Measurements from ENCODE around the gene TRMT112. TPM values are rescaled to one million over a fixed set of nuclear protein-coding genes. Genes with fewer than 3 reads are reported as not detected.

Gene TRMT112
- total RNA-seq, 1 donor from 2014 or later, result 257 TPM

DNA sequence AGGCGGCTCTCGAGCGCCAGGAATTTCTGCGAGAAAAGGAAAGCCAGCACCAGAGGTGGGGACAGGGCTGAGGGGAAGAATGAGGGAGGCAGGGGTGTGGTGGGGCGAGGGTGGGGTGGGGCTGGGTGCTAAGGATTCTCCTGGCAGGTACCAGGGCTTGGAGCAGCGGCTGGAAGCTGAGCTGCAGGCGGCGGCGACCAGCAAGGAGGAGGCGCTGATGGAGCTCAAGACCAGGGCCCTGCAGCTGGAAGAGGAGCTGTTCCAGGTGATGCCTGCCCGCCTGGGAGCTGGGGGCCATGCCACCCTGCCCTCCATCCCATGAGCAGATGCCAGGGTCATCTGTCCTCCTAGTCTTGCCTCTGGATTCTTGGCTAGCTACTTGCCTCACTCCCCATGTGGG lies 32.0 kb upstream of the TRMT112 start:
- H3K27me3 ChIP-seq, result no peaks in the 10 kb centered on the region
- no peak overlapping the region for H3K4me2 ChIP-seq
- Mint-ChIP-seq H3K9me3 (no peaks in the 10 kb centered on the region), H3K4me3 (no peak overlapping the region), H3K27me3 (ENCODE audit: insufficient read depth, low read depth) (peaks cover 4% of the 10 kb centered on the region), H3K4me1 (peaks cover 25% of the 10 kb centered on the region), H3K36me3 (no peaks in the 10 kb centered on the region), H3K27ac (no peak overlapping the region)
- no peaks in the 10 kb centered on the region for H3K9me3 ChIP-seq (ENCODE audit: low read depth)
- no peak for DNase-seq (ENCODE audit: low spot score)
- H3K4me1 ChIP-seq, result peaks cover 7% of the 10 kb centered on the region
- peaks cover 3% of the 10 kb centered on the region for H3F3A ChIP-seq (ENCODE audit: low read depth)
- TF ChIP-seq EZH2 (IDR thresholded peaks at IDR 0.05), result no peak
- no peak overlapping the region for H3K4me3 ChIP-seq
- H4K20me1 ChIP-seq (ENCODE audit: low read depth), result no peaks in the 10 kb centered on the region
- no peak overlapping the region for H3K27ac ChIP-seq
- H2AFZ ChIP-seq (replicated peaks), result no peak overlapping the region
- no peaks in the 10 kb centered on the region for H3K79me2 ChIP-seq (ENCODE audit: low read depth)
- H3K36me3 ChIP-seq, result no peaks in the 10 kb centered on the region
- no peak overlapping the region for H3K9ac ChIP-seq

GRCh38 chr11:64349025-64349387 lies 31.6 kb upstream of the TRMT112 start:
- Mint-ChIP-seq H3K9me3 (no peaks in the 10 kb centered on the region), H3K4me3 (no peak overlapping the region), H3K4me1 (peaks cover 25% of the 10 kb centered on the region), H3K36me3 (no peaks in the 10 kb centered on the region), H3K27me3 (ENCODE audit: insufficient read depth, low read depth) (peaks cover 4% of the 10 kb centered on the region), H3K27ac (no peak overlapping the region)
- Histone ChIP-seq H3K79me2 (ENCODE audit: low read depth) (no peaks in the 10 kb centered on the region), H3K9ac (no peak overlapping the region), H4K20me1 (ENCODE audit: low read depth) (no peaks in the 10 kb centered on the region), H3F3A (ENCODE audit: low read depth) (peaks cover 3% of the 10 kb centered on the region), H2AFZ (replicated peaks) (no peak overlapping the region), H3K9me3 (ENCODE audit: low read depth) (no peaks in the 10 kb centered on the region), H3K4me3 (no peak overlapping the region), H3K27ac (no peak overlapping the region), H3K27me3 (no peaks in the 10 kb centered on the region), H3K4me2 (no peak overlapping the region), H3K36me3 (no peaks in the 10 kb centered on the region), H3K4me1 (peaks cover 7% of the 10 kb centered on the region)
- no peak for DNase-seq (ENCODE audit: low spot score)
- TF ChIP-seq EZH2phosphoT487 (IDR thresholded peaks at IDR 0.05) (no peak), EZH2 (IDR thresholded peaks at IDR 0.05) (no peak), CTCF (IDR thresholded peaks at IDR 0.05) (no peak)

DNA sequence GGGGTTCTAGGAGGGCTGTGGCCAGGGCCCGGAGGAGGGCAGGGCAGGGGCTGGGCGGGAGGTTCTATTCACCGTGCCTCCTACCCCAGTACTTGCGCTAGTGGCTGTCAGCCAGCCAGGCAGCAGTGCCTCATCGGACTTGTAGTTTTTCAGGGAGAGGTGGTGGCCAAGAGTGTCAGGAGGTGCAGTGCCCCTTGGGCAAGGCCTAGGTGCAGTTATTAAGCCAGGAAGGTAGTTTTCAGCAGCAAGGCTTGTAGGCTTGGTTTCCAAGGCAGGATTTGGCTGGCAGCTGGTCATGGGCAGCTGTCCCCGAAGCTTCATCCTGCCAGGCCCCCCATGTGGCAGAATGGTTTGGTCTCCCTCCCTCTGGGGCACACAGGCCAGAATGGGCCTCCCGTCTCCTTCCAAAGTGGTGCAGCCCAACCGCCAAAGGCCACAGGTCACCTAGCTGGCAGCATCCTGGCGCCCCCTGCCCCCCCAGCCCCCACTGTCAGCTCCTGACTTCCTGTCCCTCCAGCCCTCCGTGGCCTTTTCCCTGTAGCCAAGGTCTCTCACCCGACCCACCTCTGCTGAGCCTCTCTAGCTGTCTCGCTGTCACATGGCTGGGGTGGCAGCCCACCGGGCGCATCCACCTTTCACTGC lies 31.1 kb upstream of the TRMT112 start:
- Histone ChIP-seq H3K4me2 (no peak overlapping the region), H3K27me3 (no peaks in the 10 kb centered on the region), H2AFZ (replicated peaks) (no peak overlapping the region), H4K20me1 (ENCODE audit: low read depth) (no peaks in the 10 kb centered on the region), H3K9ac (no peak overlapping the region), H3F3A (ENCODE audit: low read depth) (peaks cover 3% of the 10 kb centered on the region), H3K27ac (no peak overlapping the region), H3K4me1 (peaks cover 7% of the 10 kb centered on the region), H3K9me3 (ENCODE audit: low read depth) (no peaks in the 10 kb centered on the region), H3K4me3 (no peak overlapping the region), H3K36me3 (no peaks in the 10 kb centered on the region), H3K79me2 (ENCODE audit: low read depth) (no peaks in the 10 kb centered on the region)
- TF ChIP-seq CTCF (IDR thresholded peaks at IDR 0.05) (no peak), EZH2 (IDR thresholded peaks at IDR 0.05) (no peak), EZH2phosphoT487 (IDR thresholded peaks at IDR 0.05) (no peak)
- Mint-ChIP-seq H3K27me3 (ENCODE audit: insufficient read depth, low read depth) (peaks cover 4% of the 10 kb centered on the region), H3K4me3 (no peak overlapping the region), H3K36me3 (no peaks in the 10 kb centered on the region), H3K27ac (no peak overlapping the region), H3K4me1 (peaks cover 25% of the 10 kb centered on the region), H3K9me3 (no peaks in the 10 kb centered on the region)
- peak; percentile 40 for DNase-seq (ENCODE audit: low spot score)

DNA sequence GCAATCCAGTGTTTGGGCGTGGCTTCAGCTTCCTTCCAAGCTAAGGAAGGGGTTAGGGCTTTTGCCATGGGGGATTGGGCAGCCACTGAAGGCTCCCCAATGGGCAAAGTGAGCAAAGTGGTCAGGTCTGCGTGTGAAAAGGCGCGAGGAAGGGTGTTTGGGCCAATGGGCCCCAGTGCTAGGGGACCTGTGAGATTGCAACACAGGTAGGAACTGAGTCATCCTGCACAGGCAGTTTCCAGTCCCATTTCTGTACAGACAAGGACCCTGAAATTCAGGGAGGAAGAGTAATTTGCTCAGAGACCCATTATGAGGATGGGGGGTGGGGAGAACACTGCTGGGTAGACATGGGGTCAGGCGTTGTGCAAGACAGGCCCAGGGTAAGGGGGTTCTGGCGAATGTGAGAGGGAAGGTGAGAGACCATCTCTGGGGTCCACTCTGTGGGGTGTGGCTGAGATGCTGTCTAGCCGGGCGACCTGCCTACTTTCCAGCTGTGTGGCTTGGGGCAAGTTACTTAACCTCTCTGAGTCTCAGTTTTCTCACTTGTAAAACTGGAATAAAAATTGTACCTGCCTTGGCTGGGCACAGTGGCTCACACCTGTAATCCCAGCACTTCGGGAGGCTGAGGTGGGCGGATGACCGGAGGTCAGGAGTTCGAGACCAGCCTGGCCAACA lies 30.0 kb upstream of the TRMT112 start:
- peaks cover 4% of the 10 kb centered on the region for H3K27me3 Mint-ChIP-seq (ENCODE audit: insufficient read depth, low read depth)
- H3K27me3 ChIP-seq, result no peaks in the 10 kb centered on the region
- no peaks in the 10 kb centered on the region for H3K9me3 ChIP-seq (ENCODE audit: low read depth)
- H3F3A ChIP-seq (ENCODE audit: low read depth), result peaks cover 6% of the 10 kb centered on the region
- DNase-seq (ENCODE audit: low spot score), result no peak
- H3K79me2 ChIP-seq (ENCODE audit: low read depth), result no peaks in the 10 kb centered on the region
- no peaks in the 10 kb centered on the region for H3K9me3 Mint-ChIP-seq
- H3K4me1 Mint-ChIP-seq, result peaks cover 25% of the 10 kb centered on the region
- H3K9ac ChIP-seq, result no peak overlapping the region
- no peak for TF ChIP-seq EZH2phosphoT487 (IDR thresholded peaks at IDR 0.05)
- TF ChIP-seq EZH2 (IDR thresholded peaks at IDR 0.05), result no peak
- no peak for TF ChIP-seq CTCF (IDR thresholded peaks at IDR 0.05)
- no peak overlapping the region for H3K4me3 ChIP-seq
- no peak overlapping the region for H3K27ac ChIP-seq
- no peaks in the 10 kb centered on the region for H3K36me3 Mint-ChIP-seq
- H2AFZ ChIP-seq (replicated peaks), result no peak overlapping the region
- H3K27ac Mint-ChIP-seq, result peak overlapping the region; percentile 8
- H3K4me2 ChIP-seq, result no peak overlapping the region
- peak overlapping the region; percentile 22 for H3K4me3 Mint-ChIP-seq
- no peaks in the 10 kb centered on the region for H3K36me3 ChIP-seq
- H3K4me1 ChIP-seq, result peaks cover 12% of the 10 kb centered on the region
- no peaks in the 10 kb centered on the region for H4K20me1 ChIP-seq (ENCODE audit: low read depth)
